Measurements from ENCODE around the gene NAV2.
"Not testable (repeated sequence)": the region's sequence is repeated elsewhere in the genome, so short reads cannot be mapped to it uniquely, and the experiment has no call there.

Gene NAV2

DNA sequence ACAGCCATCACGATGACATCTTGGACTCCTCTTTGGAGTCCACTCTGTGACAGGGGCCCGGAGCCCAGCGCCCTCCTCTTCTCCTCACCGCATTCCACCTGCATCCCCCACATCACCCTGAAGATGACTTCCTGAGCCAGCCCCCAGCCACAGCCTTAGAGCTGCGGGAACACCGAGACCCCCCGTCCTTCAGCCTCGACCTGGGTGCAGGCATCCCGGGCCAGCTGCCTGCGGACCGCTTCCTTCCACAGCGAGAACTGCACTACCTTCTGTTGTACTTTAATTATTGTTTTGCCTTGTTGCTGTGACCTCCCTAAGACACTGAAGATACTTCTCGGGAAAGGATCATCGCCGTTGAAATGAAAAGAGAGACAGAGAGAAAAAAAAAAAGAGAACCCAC lies 405.6 kb downstream of the NAV2 start:
- no peak for DNase-seq (ENCODE audit: low spot score)

DNA sequence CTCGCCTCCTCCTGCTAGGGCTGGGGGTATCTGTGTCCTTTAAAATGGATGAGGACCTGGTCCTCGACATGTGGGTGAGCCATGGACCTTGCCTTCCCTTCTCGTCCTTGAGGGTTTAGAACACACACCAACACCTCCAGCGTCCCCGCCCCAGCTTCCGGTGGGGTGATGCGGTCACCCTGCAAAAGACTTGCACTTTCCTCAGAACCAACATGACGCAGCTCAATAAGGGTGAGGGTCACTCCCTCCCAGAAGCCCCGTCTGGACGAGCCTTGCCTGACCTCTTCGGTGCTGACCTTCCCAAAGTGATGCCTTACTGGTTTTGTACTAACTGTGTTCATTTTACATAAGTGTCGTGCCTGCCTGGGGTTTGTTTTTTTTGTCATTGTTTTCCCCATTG lies 406.7 kb downstream of the NAV2 start:
- DNase-seq (ENCODE audit: low spot score): no peak

DNA sequence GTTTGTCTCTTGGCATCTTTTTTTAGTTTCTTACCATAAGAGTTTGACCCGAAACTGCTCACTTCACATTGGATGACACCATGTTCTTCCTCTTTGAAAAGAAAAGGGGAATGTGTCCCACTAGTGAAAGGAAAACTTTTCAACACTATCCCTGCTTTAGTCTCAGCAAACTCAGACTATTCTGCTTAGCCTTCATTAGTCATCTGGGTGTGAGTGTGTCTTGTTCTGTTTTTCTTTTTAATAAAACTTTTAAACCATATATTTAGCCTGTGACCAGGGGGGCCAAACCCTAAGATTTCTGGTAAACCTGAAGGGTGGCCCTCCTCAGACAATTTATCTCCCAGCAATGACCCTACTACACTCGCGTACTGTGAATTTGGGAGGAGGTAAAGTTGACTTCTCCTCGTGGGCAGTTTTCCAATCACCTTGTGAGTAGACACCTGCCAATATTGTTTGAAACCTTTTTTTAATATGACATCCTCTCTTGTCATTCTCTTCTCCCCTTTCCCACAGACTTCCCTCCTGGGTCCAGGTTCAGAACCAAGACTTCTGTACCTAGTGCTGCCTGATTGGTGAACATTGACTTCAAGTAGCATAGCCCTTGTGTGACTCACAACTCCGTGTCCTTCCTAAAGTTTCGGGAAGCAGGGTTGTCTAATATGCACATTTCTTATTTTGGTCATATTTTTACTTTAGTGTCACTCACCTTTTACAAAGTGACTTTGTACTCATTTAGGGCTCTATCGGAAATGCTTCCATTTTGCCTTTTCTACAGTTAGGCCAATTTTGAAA lies 407.7 kb downstream of the NAV2 start:
- DNase-seq (ENCODE audit: low spot score): no peak

GRCh38 chr11:20122131-20122530 lies 409.5 kb downstream of the NAV2 start:
- DNase-seq (ENCODE audit: low spot score): no peak

DNA sequence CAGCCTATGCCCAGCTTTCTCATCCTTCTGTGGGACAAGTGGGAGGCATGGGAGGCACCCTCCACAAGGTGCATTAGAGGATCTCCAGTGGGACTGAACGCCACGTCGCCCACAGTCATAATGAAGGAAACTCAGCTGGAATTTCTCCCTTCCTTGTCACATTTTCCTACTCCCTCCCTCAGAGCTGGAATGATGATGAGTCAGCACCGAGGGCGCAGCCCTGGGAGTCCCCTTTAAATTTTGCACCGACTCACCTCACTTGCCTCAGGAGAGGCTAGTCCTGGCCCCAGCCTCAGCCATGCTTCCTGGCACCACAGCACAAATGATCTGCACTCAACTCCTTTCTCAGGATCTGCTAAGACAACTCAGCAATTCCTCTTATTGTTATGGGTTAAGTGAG lies 413.3 kb downstream of the NAV2 start:
- peak; percentile 51 for DNase-seq (ENCODE audit: low spot score)

DNA sequence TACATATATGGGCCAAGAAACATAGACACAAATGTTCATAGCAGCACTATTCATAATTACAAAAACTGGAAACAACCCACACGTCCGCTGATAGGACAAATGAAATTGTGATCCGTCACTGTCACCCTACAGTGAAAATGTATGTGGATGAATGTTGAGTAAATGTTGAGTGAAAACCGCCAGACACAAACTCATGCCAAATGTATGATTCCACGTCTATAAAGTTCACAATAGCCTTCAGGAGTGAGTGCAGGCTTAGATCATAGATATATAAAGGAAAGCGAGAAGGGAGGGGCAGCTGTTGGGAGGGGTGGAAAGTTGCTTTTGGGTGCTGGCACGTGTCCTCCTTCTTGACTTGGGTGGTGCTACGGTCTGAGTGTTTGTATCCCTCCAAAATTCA lies 414.1 kb downstream of the NAV2 start:
- no peak for DNase-seq (ENCODE audit: low spot score)

DNA sequence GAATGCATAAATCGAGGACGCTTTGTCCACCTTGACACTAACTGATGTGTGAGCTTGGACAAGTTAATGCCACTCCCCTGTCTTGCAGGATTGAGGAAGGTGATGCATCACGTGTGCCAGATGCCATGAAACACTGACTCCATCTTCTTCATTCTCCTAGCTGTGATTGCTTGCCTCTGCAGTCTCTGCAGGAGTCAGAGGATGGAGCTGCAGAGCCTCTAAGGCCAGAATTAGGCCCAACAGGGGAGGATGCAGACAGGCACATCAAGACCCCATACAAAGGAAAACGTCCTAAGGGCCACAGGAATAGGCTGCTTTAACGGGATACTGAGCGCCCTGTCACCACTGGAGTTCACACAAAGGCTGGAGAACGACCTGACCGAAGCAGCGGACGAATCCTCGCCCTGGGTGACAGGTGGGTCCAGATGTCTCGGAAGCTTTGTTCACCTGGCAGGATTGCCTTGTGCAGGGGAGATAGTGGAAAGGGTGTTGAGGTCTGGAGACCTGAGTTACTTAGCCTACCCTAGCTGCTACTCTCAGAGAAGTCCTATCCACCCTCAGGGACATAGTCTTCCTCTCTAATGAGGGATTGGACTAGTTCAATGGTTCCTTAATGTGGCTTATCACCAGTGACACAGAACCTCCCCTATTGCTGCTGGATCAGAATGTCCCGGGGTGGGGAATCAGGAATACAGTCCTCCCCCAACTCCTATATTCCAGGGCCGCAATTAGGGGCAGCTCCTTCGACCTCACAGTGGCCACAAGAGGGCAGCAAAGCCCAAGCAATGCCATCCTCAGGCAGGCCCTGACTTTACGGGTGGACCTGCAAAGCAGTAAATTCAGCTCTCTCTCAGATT lies 415.3 kb downstream of the NAV2 start:
- peak; percentile 64 for DNase-seq (ENCODE audit: low spot score)

GRCh38 chr11:20128528-20128825 lies 415.8 kb downstream of the NAV2 start:
- DNase-seq (ENCODE audit: low spot score): not testable (repeated sequence)

DNA sequence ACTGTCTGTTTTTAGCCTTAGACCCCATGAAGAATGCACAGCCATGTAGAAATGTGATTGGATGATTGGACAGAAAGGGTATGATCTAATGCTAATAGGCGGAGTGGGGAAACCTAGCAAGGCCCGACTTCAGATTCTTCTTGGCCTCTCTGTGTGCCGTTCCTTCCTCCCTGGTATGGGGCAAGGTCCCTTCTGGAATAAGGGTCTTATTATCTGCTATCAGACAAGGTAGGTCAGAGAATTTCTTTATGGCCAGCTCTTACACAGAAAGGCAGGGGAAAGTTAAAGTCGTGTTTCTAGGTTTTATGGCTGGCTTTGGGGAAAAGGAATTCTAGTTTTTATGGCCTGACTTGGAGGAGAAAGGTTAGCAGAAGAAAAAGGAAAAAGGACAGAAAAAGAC lies 417.0 kb downstream of the NAV2 start:
- DNase-seq (ENCODE audit: low spot score): no peak

DNA sequence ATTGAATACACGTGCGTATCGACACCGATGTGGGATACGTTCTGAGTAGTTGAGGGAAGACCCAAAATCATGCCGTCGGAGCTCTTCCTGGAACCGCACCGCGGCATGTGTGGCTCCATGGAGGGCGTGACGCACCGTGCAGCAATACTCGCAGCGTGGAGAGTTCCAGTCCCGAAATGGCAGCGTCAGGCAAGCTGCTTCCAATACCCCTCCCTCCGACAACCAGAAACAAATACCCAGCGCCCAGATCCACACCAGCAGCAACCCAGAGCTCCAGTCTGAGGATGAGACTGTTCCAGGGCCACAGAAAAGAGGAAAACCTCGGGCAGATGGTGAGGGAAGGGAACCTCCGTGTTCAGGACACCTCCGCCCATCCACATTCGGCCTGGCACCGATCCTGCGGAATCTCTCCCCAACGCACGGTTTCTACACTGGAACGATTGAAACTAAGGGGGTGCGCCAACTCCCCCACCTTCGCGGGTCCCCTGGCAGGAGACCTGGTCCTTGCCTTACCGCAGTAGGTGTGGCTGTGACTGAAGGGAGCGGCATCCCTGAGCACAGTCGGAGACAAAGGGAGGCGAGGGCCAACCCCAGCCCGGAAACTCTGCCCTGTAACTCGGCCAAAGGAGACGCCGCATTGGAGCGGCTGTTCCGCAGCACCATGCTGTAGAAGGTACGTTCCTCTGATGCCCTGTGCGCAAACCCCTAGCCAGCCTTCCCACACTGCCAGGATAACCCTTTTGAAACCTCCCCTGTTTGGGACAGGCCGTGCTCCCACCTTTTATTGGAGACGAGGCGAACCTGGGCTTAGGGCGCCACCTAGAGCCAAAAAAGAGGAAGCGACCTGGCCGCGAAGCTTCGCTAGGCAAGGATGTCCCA lies 419.4 kb downstream of the NAV2 start:
- no peak for DNase-seq (ENCODE audit: low spot score)

GRCh38 chr11:20132667-20133039 lies 420.0 kb downstream of the NAV2 start:
- DNase-seq (ENCODE audit: low spot score): no peak

- DNase-seq (ENCODE audit: low spot score): no peak
Observed at GRCh38 chr11:20134991-20135736, 422.5 kb downstream of the NAV2 start.

- DNase-seq (ENCODE audit: low spot score): no peak
Observed at GRCh38 chr11:20137637-20138036, 425.0 kb downstream of the NAV2 start.

DNA sequence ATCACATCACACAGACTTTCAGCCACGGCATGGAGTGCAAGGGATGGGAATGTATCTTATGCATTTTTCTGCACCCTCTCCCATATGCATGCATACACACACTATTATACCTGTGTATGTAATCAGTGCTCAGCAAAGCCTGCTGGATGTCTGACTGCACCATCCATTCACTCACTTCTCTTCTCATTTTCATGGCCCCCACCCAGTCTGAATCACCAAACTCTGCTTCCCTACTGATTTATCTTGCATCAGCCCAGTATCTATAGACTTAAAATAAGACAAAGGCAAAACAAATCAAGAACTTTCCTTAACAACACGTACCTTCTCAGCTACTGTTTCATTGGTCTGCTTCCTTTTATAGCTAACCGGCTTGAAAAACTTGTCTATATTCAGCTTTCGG lies 426.1 kb downstream of the NAV2 start:
- no peak for DNase-seq (ENCODE audit: low spot score)

DNA sequence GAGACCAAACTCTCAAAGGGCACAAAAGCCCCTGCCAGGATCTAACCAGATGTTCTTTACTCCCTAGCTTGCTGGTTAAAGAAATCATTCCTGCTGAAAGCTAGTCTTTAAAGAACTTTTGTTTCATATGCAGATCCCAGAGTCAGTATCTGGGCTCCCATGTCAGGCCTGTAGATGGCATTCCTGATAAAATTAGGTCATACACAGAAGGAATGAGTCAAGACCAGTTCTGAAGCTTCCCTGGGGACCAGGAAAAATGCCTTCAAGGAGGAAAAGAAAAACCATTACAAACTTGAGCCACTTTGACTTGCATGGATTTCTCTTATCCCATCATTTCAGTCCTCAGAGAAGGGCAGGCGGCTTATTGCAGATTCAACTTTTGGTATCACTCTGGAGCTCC lies 441.7 kb downstream of the NAV2 start:
- peak; percentile 33 for DNase-seq (ENCODE audit: low spot score)

- DNase-seq (ENCODE audit: low spot score): no peak
Observed at GRCh38 chr11:20155683-20156279, 443.1 kb downstream of the NAV2 start.

- no peak for DNase-seq (ENCODE audit: low spot score)
Observed at GRCh38 chr11:20156280-20156875, 443.7 kb downstream of the NAV2 start.

DNA sequence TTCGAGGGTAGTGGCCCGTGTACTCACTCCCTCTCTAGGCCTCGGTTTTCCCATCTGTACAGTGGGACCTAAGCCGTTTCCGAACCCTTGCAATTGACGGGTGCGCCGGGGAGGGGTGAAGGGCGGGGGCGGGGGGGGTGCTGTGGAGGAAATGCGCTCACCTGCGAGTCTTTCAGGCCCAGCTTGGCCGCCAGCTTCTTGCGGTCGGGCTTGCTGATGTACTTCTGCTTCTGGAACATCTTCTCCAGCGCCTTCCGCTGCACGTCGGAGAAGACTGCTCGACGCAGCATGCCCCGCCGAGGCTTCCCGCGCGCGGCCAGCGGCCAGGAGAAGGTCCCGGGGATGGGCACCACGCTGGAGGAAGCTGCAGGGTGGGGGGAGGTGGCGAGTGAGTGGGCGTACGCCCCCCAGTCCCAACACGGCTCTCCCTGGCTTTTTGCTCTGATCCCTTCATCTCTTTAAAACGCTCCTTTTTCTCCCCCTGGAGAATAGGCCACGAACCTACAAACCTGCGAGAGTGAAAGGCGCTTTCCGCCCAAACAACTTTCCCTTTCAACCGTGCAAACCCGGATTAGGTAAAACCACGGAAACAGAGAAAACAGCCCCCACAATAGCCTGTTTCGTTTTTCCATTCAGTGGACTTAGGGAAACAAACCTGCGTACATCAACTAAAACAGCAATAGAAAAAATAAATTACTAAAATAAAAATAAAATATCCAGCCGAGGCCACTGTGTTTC lies 444.4 kb downstream of the NAV2 start:
- no peak for DNase-seq (ENCODE audit: low spot score)

- no peak for DNase-seq (ENCODE audit: low spot score)
Observed at GRCh38 chr11:20157728-20158127, 445.1 kb downstream of the NAV2 start.

DNA sequence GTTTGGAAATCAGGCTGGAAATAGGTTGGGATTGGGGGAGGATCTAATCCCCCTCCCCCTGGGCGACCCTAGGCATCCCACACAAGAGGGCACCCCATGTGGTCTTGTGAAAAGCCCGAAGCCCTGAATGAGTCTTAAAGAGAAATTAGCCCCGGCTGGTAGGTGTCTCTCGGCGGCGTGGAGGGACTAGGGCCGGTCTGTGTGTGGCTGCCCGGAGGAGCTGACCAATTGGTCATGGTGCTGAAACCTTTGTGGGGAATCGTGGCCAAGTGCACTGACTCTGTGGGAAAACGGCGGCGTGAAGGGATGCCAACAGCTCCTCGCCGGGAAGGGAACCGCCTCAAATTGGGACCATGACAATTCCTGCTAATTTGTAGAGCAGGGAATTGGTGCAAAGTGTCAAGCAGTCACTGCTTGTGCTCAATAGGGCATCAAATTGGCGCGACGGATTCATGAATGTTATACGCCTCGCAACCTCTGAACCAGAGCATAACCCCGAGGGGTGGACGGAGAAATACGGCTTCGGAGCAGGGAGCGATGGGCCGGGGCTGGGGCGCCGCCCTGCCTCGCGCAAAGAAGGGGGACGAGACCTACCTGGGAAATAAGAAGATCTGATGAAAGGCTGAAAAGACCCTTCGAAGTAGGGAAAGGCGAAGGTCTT lies 446.1 kb downstream of the NAV2 start:
- peak; percentile 5 for DNase-seq (ENCODE audit: low spot score)

Data from RKO (cell line).